ENCODE results near the gene CNTD1.

GRCh38 chr17:42772945-42773289 is 25.7 kb upstream of the CNTD1 start:
- TF ChIP-seq CTCF (conservative IDR thresholded peaks at IDR 0.05; ENCODE audit: low read depth in 2 of 2) (no peak), REST (IDR thresholded peaks at IDR 0.05; ENCODE audit: unreplicated experiment) (no peak), POLR2AphosphoS5 (IDR thresholded peaks at IDR 0.05; ENCODE audit: low read depth) (no peak), EZH2phosphoT487 (IDR thresholded peaks at IDR 0.05; ENCODE audit: unreplicated experiment) (no peak), JUNB (IDR thresholded peaks at IDR 0.05; ENCODE audit: unreplicated experiment) (no peak), EZH2 (IDR thresholded peaks at IDR 0.05; ENCODE audit: low read depth, unreplicated experiment) (no peak), CREB1 (CRISPR knock-in tag; IDR thresholded peaks at IDR 0.05; ENCODE audit: low read depth) (no peak), ETS1 (IDR thresholded peaks at IDR 0.05) (no peak), NANOG (IDR thresholded peaks at IDR 0.05; ENCODE audit: borderline replicate concordance) (no peak), ZNF114 (CRISPR knock-in tag; IDR thresholded peaks at IDR 0.05) (no peak), ZNF331 (CRISPR knock-in tag; IDR thresholded peaks at IDR 0.05; ENCODE audit: low read depth) (no peak)
